SK-N-SH (cell line): ENCODE results near the gene TNFRSF4. TPM values are rescaled to one million over a fixed set of nuclear protein-coding genes. Genes with fewer than 3 reads are reported as not detected.
A peak's percentile ranks its signal among the peaks of the same experiment; 100 is the strongest.

Experiments
- CTCF ChIA-PET: fragments of 300-600, 350-600 bp; formaldehyde crosslinking; extraction: SDS; loops from one replicate; lab custom pipeline; 2021; lab: Yijun Ruan, JAX
- POLR2A ChIA-PET: fragments of 350-600 bp; sonication (Branson Sonifier 250); formaldehyde crosslinking; extraction: SDS; loops from one replicate; lab custom pipeline; 2020; ENCODE audit warnings: antibody characterized with exemption, inconsistent platforms; lab: Yijun Ruan, JAX
- DNase-seq: peaks from one replicate; pipeline ENCODE4 v3.0.0; 2012
- H2AFZ ChIP-seq: fragments of 200-600 bp; sonication (generic); 2 replicates; pipeline ENCODE4 v1.8.1; 2016; ENCODE audit warnings: antibody characterized with exemption, mild to moderate bottlenecking, low read depth
- H3F3A ChIP-seq: fragments of 200-600 bp; sonication (generic); replicated peaks from 2 replicates; pipeline ENCODE3; 2016; ENCODE audit warnings: antibody characterized with exemption, mild to moderate bottlenecking; ENCODE audit not compliant: insufficient read depth
- H3K27ac ChIP-seq, 2 experiments: fragments of 200-500 bp in 1 of 2; fragments of 200-600 bp in 1 of 2; sonication (Bioruptor generic) in 1 of 2; sonication (generic), shearing (Covaris generic) in 1 of 2; 2 replicates each; pipeline versions ENCODE4 v1.5.1 to v1.6.1; 2014 to 2016; ENCODE audit warnings: low read depth in 2 of 2, inconsistent platforms in 1 of 2, low read length in 1 of 2, mild to moderate bottlenecking in 1 of 2, mixed read lengths in 1 of 2
- H3K27me3 ChIP-seq: fragments of 200-600 bp; sonication (generic), shearing (Covaris generic); 2 replicates; pipeline ENCODE4 v1.6.1; 2016; ENCODE audit warnings: mixed run types; ENCODE audit not compliant: insufficient read depth
- H3K36me3 ChIP-seq, 2 experiments: fragments of 200-500 bp in 1 of 2; fragments of 200-600 bp in 1 of 2; sonication (Bioruptor generic) in 1 of 2; sonication (generic) in 1 of 2; replicated peaks in 1 of 2; 2 replicates each; pipeline versions ENCODE3 to v1.5.1; 2014 to 2016; ENCODE audit warnings: low read length in 1 of 2, mild to moderate bottlenecking in 1 of 2; ENCODE audit not compliant: insufficient read depth in 2 of 2, control insufficient read depth in 1 of 2
- H3K4me1 ChIP-seq, 2 experiments: fragments of 200-500 bp in 1 of 2; fragments of 200-600 bp in 1 of 2; sonication (Bioruptor generic) in 1 of 2; sonication (generic), shearing (Covaris generic) in 1 of 2; 2 replicates each; pipeline versions ENCODE4 v1.5.1 to v1.6.1; 2014 to 2016; ENCODE audit warnings: low read depth in 1 of 2, low read length in 1 of 2, mixed run types in 1 of 2; ENCODE audit not compliant: insufficient read depth in 2 of 2, control insufficient read depth in 1 of 2
- H3K4me2 ChIP-seq: fragments of 200-600 bp; sonication (generic), shearing (Covaris generic); 2 replicates; pipeline ENCODE4 v1.6.1; 2017; ENCODE audit warnings: mixed run types
- H3K4me3 ChIP-seq, 2 experiments: fragments of 200-500 bp in 1 of 2; fragments of 200-600 bp in 1 of 2; sonication (Bioruptor generic) in 1 of 2; sonication (generic), shearing (Covaris generic) in 1 of 2; 2 replicates each; pipeline versions ENCODE4 v1.5.1 to v1.8.1; 2014 to 2016; ENCODE audit warnings: low read depth in 2 of 2, inconsistent platforms in 1 of 2, low read length in 1 of 2, mild to moderate bottlenecking in 1 of 2, mixed read lengths in 1 of 2, moderate library complexity in 1 of 2
- H3K79me2 ChIP-seq: fragments of 200-600 bp; sonication (generic); 2 replicates; pipeline ENCODE4 v1.8.1; 2017; ENCODE audit warnings: mild to moderate bottlenecking; ENCODE audit not compliant: insufficient read depth
- H3K9ac ChIP-seq: fragments of 200-600 bp; sonication (generic); 2 replicates; pipeline ENCODE4 v1.6.1; 2017; ENCODE audit warnings: mixed run types
- H3K9me2 ChIP-seq: fragments of 200-600 bp; sonication (generic); 2 replicates; pipeline ENCODE4 v1.6.1; 2017; ENCODE audit warnings: mixed run types
- H3K9me3 ChIP-seq: fragments of 200-600 bp; sonication (generic); 2 replicates; pipeline ENCODE4 v1.6.1; 2017; ENCODE audit warnings: mixed run types, mild to moderate bottlenecking, moderate library complexity
- H4K20me1 ChIP-seq: fragments of 200-600 bp; sonication (generic); 2 replicates; pipeline ENCODE4 v1.6.1; 2017; ENCODE audit warnings: mild to moderate bottlenecking, mixed run types; ENCODE audit not compliant: insufficient read depth
- JUND ChIP-seq: IDR thresholded peaks from 2 replicates; pipeline ENCODE4 v1.4.0; 2012
- YY1 ChIP-seq: IDR thresholded peaks from 2 replicates; pipeline ENCODE4 v1.4.0; 2012; ENCODE audit warnings: low read depth, mild to moderate bottlenecking
- WGBS: methylation state at CpG from one replicate; pipeline ENCODE4 v1.1.6; 2017; ENCODE audit warnings: low lambda C conversion rate; 5-methylcytosine and 5-hydroxymethylcytosine counted together
- polyA plus RNA-seq, 3 experiments: library from polyadenylated mRNA; depleted of rRNA; stranded (reverse); fragments of >200 nt; gene quantifications; 2 replicates each; pipeline ENCODE4 v1.2.3, GENCODE V29; 2012
- TF ChIP-seq, protein P1 (sequence below): fragments of 150-350 bp; IDR thresholded peaks from 2 replicates; pipeline ENCODE4 v1.6.1; 2016; ENCODE audit warnings: mild to moderate bottlenecking, low read depth, low read length
- TF ChIP-seq, protein P2 (sequence below): fragments of 150-350 bp; IDR thresholded peaks from 2 replicates; pipeline ENCODE4 v1.6.1; 2017; ENCODE audit warnings: antibody characterized with exemption, low read length, low read depth, borderline replicate concordance
- TF ChIP-seq, protein P3 (sequence below): IDR thresholded peaks from 2 replicates; pipeline ENCODE4 v1.4.0; 2012; ENCODE audit warnings: low read depth

TNFRSF4 gene
- polyA plus RNA-seq, 1 of the 3 experiments (the other 2 are of a cell fraction), result not detected

- Histone ChIP-seq H4K20me1 (peaks cover 8% of the 10 kb centered on the region; the same call in 1 of the 2 replicates), H3K27me3 (no peaks in the 10 kb centered on the region), H3K4me2 (peak overlapping the region; percentile 24; the same call in 1 of the 2 replicates), H3K4me3 (no peak overlapping the region), H3K27ac (no peak overlapping the region)
- POLR2A ChIA-PET, result no interaction called here
- 94% methylated on average over 16 of the region's 28 CpGs for WGBS
- TF ChIP-seq, protein P1, sequence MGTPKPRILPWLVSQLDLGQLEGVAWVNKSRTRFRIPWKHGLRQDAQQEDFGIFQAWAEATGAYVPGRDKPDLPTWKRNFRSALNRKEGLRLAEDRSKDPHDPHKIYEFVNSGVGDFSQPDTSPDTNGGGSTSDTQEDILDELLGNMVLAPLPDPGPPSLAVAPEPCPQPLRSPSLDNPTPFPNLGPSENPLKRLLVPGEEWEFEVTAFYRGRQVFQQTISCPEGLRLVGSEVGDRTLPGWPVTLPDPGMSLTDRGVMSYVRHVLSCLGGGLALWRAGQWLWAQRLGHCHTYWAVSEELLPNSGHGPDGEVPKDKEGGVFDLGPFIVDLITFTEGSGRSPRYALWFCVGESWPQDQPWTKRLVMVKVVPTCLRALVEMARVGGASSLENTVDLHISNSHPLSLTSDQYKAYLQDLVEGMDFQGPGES, result no peak
- no peak for TF ChIP-seq JUND
- TF ChIP-seq, protein P2, sequence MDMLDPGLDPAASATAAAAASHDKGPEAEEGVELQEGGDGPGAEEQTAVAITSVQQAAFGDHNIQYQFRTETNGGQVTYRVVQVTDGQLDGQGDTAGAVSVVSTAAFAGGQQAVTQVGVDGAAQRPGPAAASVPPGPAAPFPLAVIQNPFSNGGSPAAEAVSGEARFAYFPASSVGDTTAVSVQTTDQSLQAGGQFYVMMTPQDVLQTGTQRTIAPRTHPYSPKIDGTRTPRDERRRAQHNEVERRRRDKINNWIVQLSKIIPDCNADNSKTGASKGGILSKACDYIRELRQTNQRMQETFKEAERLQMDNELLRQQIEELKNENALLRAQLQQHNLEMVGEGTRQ, result no peak
- TF ChIP-seq, all 33 proteins: peak for 0
- peaks cover 7% of the 10 kb centered on the region for H3F3A ChIP-seq
- H3K9me2 ChIP-seq, result no peaks in the 10 kb centered on the region
- CTCF ChIA-PET, result interaction anchor here (1.0 kb wide), 1 partner anchor 58 kb away, joined by 3 read pairs; no protein-coding TSS in a partner anchor
- peaks cover 0 to 29% of the 10 kb centered on the region in 2 experiments; a peak in 1 of 4 replicates for H3K4me1 ChIP-seq
- no peak overlapping the region for H2AFZ ChIP-seq
- H3K9me3 ChIP-seq, result no peaks in the 10 kb centered on the region
- DNase-seq, result no peak
- H3K36me3 ChIP-seq, result peaks cover 0 to 17% of the 10 kb centered on the region in 2 experiments
- peaks cover 42% of the 10 kb centered on the region for H3K79me2 ChIP-seq
- H3K9ac ChIP-seq, result no peak overlapping the region
Observed at GRCh38 chr1:1234180-1234808, 20.3 kb upstream of the TNFRSF4 start.

GRCh38 chr1:1233567-1233892, 19.6 kb upstream of the TNFRSF4 start:
- Histone ChIP-seq H3K4me3 (no peak overlapping the region), H3K4me1 (peaks cover 0 to 21% of the 10 kb centered on the region in 2 experiments; a peak in 1 of 4 replicates), H3K27me3 (no peaks in the 10 kb centered on the region), H3F3A (peaks cover 7% of the 10 kb centered on the region), H3K27ac (no peak overlapping the region), H3K9me2 (no peaks in the 10 kb centered on the region), H3K9me3 (no peaks in the 10 kb centered on the region), H3K9ac (no peak overlapping the region), H3K79me2 (peaks cover 50% of the 10 kb centered on the region), H2AFZ (no peak overlapping the region), H3K36me3 (peaks cover 0 to 17% of the 10 kb centered on the region in 2 experiments), H3K4me2 (peak overlapping the region; percentile 24; the same call in 1 of the 2 replicates), H4K20me1 (peaks cover 13% of the 10 kb centered on the region; the same call in 1 of the 2 replicates)
- no peak for DNase-seq
- CTCF ChIA-PET, result no interaction called here
- 97% methylated on average over 15 of the region's 15 CpGs for WGBS
- POLR2A ChIA-PET, result no interaction called here
- TF ChIP-seq YY1, result no peak
- TF ChIP-seq, protein P3, sequence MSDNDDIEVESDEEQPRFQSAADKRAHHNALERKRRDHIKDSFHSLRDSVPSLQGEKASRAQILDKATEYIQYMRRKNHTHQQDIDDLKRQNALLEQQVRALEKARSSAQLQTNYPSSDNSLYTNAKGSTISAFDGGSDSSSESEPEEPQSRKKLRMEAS, result no peak
- TF ChIP-seq, all 33 proteins: peak for 0
